ENCODE results near the gene CLEC4F. TPM values are rescaled to one million over a fixed set of nuclear protein-coding genes. Genes with fewer than 3 reads are reported as not detected.

CLEC4F gene
- total RNA-seq, 1 donor from 2014 or later = not detected

GRCh38 chr2:70827388-70827787, 7.0 kb upstream of the CLEC4F start:
- Mint-ChIP-seq H3K36me3 (ENCODE audit: insufficient read depth) (no peaks in the 10 kb centered on the region), H3K27ac (no peak overlapping the region), H3K9me3 (ENCODE audit: low read depth) (no peaks in the 10 kb centered on the region), H3K4me3 (ENCODE audit: low read depth) (no peak overlapping the region), H3K4me1 (ENCODE audit: low read depth) (no peaks in the 10 kb centered on the region), H3K27me3 (peaks cover 42% of the 10 kb centered on the region)
- no peak for DNase-seq (ENCODE audit: low spot score, unreplicated experiment)
- TF ChIP-seq CTCF (IDR thresholded peaks at IDR 0.05; ENCODE audit: unreplicated experiment) = no peak

- Mint-ChIP-seq H3K9me3 (ENCODE audit: low read depth) (no peaks in the 10 kb centered on the region), H3K4me3 (ENCODE audit: low read depth) (no peak overlapping the region), H3K27ac (no peak overlapping the region), H3K27me3 (peaks cover 41% of the 10 kb centered on the region), H3K4me1 (ENCODE audit: low read depth) (no peaks in the 10 kb centered on the region), H3K36me3 (ENCODE audit: insufficient read depth) (no peaks in the 10 kb centered on the region)
- DNase-seq (ENCODE audit: low spot score, unreplicated experiment) = no peak
- TF ChIP-seq CTCF (IDR thresholded peaks at IDR 0.05; ENCODE audit: unreplicated experiment) = no peak
These were observed 6.4 kb upstream of the CLEC4F start for GRCh38 chr2:70826696-70827350.

- no peak overlapping the region for H3K27ac Mint-ChIP-seq
- no peak overlapping the region for H3K4me3 Mint-ChIP-seq (ENCODE audit: low read depth)
- no peak for DNase-seq (ENCODE audit: low spot score, unreplicated experiment)
- no peaks in the 10 kb centered on the region for H3K4me1 Mint-ChIP-seq (ENCODE audit: low read depth)
- H3K9me3 Mint-ChIP-seq (ENCODE audit: low read depth) = no peaks in the 10 kb centered on the region
- TF ChIP-seq CTCF (IDR thresholded peaks at IDR 0.05; ENCODE audit: unreplicated experiment) = no peak
- H3K27me3 Mint-ChIP-seq = peaks cover 41% of the 10 kb centered on the region
- no peaks in the 10 kb centered on the region for H3K36me3 Mint-ChIP-seq (ENCODE audit: insufficient read depth)
These were observed 2.9 kb upstream of the CLEC4F start for GRCh38 chr2:70823249-70823648.

- TF ChIP-seq CTCF (IDR thresholded peaks at IDR 0.05; ENCODE audit: unreplicated experiment) = no peak
- no peak for DNase-seq (ENCODE audit: low spot score, unreplicated experiment)
- H3K27ac Mint-ChIP-seq = no peak overlapping the region
- H3K9me3 Mint-ChIP-seq (ENCODE audit: low read depth) = no peaks in the 10 kb centered on the region
- no peaks in the 10 kb centered on the region for H3K36me3 Mint-ChIP-seq (ENCODE audit: insufficient read depth)
- H3K27me3 Mint-ChIP-seq = peaks cover 45% of the 10 kb centered on the region
- H3K4me3 Mint-ChIP-seq (ENCODE audit: low read depth) = no peak overlapping the region
- no peaks in the 10 kb centered on the region for H3K4me1 Mint-ChIP-seq (ENCODE audit: low read depth)
These were observed 2.4 kb upstream of the CLEC4F start for GRCh38 chr2:70822843-70823242.

GRCh38 chr2:70817284-70817954, 3.0 kb downstream of the CLEC4F start:
- Mint-ChIP-seq H3K36me3 (ENCODE audit: insufficient read depth) (no peaks in the 10 kb centered on the region), H3K27me3 (peaks cover 61% of the 10 kb centered on the region), H3K4me3 (ENCODE audit: low read depth) (no peak overlapping the region), H3K27ac (no peak overlapping the region), H3K4me1 (ENCODE audit: low read depth) (no peaks in the 10 kb centered on the region), H3K9me3 (ENCODE audit: low read depth) (no peaks in the 10 kb centered on the region)
- no peak for DNase-seq (ENCODE audit: low spot score, unreplicated experiment)
- no peak for TF ChIP-seq CTCF (IDR thresholded peaks at IDR 0.05; ENCODE audit: unreplicated experiment)
